VCaP (cell line): ENCODE data around the gene ALDH9A1.
A peak's percentile ranks its signal among the peaks of the same experiment; 100 is the strongest.
"Not testable (repeated sequence)": the region's sequence is repeated elsewhere in the genome, so short reads cannot be mapped to it uniquely, and the experiment has no call there.

Source experiments
- H3K27ac ChIP-seq: fragments of 450-650 bp; 2 replicates; pipeline ENCODE4 v1.5.1; 2017
- TF ChIP-seq, protein P1 (sequence below): fragments of 450-650 bp; conservative IDR thresholded peaks from 2 replicates; pipeline ENCODE4 v1.5.1; 2017; ENCODE audit warnings: mild to moderate bottlenecking, moderate library complexity

Gene ALDH9A1

DNA sequence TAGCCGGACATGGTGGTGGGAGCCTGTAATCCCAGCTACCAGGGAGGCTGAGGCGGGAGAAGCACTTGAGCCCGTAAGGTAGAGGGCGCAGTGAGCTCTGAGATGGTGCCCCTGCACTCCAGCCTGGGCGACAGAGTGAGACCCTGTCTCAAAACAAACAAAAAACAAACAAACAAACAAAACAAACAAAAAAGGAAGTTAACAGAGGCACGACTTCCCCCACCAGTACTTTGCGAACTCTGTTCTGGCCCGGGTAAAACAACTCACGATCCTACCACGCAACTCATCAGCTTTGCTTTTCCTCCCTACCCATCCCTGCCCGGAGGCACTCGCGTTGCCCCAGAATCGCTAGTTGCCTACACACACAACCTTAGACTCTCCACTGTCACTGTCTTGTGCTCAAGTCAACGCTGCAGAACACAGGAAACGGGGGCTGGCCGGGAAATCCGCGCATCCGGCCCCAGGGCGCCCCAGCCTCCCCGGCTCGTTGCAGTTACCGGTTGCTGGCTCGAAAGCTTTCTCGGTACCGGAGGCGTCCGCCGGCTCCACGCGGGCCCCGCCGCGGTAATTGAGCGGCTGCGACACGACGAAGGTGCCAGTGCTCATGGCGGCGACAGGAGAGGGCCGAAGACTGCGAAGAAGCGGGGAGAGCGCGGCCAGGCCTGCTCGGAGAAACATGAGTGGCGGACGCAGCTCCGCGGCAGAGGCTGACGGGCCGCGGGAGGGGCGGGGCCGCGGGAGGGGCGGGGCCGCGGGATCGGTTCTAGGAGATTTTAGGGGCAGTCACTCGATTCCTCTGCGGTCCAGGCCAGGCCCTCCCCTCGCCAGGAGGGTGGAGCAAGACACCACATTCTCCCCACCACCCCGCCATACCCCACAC lies at the start of gene ALDH9A1:
Gene ALDH9A1, minus strand, starts transcription at position 682 of the 880 bp plus-strand sequence. Its CDS starts 4 bp downstream, at position 678.
- TF ChIP-seq, protein P1, sequence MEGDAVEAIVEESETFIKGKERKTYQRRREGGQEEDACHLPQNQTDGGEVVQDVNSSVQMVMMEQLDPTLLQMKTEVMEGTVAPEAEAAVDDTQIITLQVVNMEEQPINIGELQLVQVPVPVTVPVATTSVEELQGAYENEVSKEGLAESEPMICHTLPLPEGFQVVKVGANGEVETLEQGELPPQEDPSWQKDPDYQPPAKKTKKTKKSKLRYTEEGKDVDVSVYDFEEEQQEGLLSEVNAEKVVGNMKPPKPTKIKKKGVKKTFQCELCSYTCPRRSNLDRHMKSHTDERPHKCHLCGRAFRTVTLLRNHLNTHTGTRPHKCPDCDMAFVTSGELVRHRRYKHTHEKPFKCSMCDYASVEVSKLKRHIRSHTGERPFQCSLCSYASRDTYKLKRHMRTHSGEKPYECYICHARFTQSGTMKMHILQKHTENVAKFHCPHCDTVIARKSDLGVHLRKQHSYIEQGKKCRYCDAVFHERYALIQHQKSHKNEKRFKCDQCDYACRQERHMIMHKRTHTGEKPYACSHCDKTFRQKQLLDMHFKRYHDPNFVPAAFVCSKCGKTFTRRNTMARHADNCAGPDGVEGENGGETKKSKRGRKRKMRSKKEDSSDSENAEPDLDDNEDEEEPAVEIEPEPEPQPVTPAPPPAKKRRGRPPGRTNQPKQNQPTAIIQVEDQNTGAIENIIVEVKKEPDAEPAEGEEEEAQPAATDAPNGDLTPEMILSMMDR = peak; percentile 64
- H3K27ac ChIP-seq = peak within 1 kb of the TSS; percentile 95

DNA sequence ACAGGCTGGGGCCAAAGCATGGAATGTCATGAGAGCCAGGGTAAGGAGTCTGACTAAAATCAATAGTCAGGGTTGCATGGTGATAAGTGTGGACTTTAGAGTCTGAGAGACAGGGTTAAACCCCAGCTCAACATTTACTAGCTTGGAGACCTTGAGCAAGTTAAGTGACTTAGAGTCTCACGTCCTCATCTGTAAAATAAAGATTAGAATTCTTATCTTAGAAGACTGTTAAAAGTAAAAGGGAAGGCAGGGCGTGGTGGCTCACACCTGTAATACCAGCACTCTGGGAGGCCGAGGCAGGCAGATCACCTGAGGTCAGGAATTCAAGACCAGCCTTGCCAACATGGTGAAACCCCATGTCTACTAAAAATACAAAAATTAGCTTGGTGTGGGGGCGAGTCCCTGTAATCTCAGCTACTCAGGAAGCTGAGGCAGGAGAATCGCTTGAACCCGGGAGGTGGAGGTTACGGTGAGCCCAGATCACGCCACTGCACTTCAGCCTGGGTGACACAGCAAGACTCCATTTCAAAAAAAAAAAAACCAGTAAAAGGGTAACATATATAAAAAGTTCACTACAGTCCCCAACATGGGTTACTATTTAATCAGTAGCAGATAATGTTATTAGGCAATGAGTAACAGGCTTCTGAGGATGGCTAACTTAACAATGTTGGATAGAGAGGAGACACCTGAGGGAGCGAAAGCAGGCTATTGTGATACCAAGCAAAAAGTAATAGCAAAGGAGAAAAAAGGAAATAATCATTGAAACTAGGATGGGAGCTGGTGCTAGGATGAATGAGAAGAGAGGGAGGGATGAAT lies 49.5 kb upstream of the ALDH9A1 start:
- no peak overlapping the region for H3K27ac ChIP-seq
- TF ChIP-seq, protein P1 = no peak

GRCh38 chr1:165744913-165745312 lies 46.6 kb upstream of the ALDH9A1 start:
- H3K27ac ChIP-seq = not testable (repeated sequence)

- no peak overlapping the region for H3K27ac ChIP-seq
- TF ChIP-seq, protein P1 = no peak
These were observed 43.8 kb upstream of the ALDH9A1 start for GRCh38 chr1:165742194-165742593.

GRCh38 chr1:165738794-165739193 lies 40.4 kb upstream of the ALDH9A1 start:
- no peak overlapping the region for H3K27ac ChIP-seq
- TF ChIP-seq, protein P1 = no peak

- TF ChIP-seq, protein P1 = no peak
- H3K27ac ChIP-seq = no peak overlapping the region
These were observed 38.8 kb upstream of the ALDH9A1 start for GRCh38 chr1:165737196-165737595.

GRCh38 chr1:165734906-165735305 lies 36.5 kb upstream of the ALDH9A1 start:
- no peak overlapping the region for H3K27ac ChIP-seq
- TF ChIP-seq, protein P1 = no peak
